PC-9 (cell line): Measurements from ENCODE around the gene YEATS2. TPM values are rescaled to one million over a fixed set of nuclear protein-coding genes. Genes with fewer than 3 reads are reported as not detected.

ENCODE experiments used
- BruUV-seq: library from RNA; stranded (reverse); fragments of 400-500 nt; replicated peaks from 2 replicates; lab custom pipeline; 2021; lab: Mats Ljungman, UMichigan
- CTCF ChIA-PET: fragments of 300-600 bp; sonication (Branson Sonifier 250); formaldehyde crosslinking; loops from one replicate; lab custom pipeline; 2022; ENCODE audit warnings: antibody characterized with exemption; lab: Charles Lee
- POLR2A ChIA-PET: fragments of 300-600 bp; sonication (Branson Sonifier 250); formaldehyde crosslinking; loops from one replicate; lab custom pipeline; 2022; ENCODE audit warnings: antibody characterized with exemption; ENCODE audit not compliant: unreplicated experiment; lab: Charles Lee
- DNase-seq, 2 experiments: peaks; one replicate each; pipeline versions ENCODE4 v3.0.0 to v3.0.0-alpha.2; 2015 to 2022; ENCODE audit warnings: mixed read lengths in 1 of 2
- H2AFZ ChIP-seq: fragments of 200-600 bp; sonication (generic); 2 replicates; pipeline ENCODE4 v1.8.1; 2017; ENCODE audit warnings: antibody characterized with exemption
- H3F3A ChIP-seq: fragments of 200-600 bp; sonication (generic); 2 replicates; pipeline ENCODE4 v1.8.1; 2017; ENCODE audit warnings: antibody characterized with exemption, mild to moderate bottlenecking, low read depth; ENCODE audit not compliant: insufficient read depth
- H3K27ac ChIP-seq: fragments of 200-600 bp; sonication (generic); 2 replicates; pipeline ENCODE4 v1.6.1; 2016; ENCODE audit warnings: mixed run types
- H3K27me3 ChIP-seq: fragments of 200-600 bp; sonication (generic); 2 replicates; pipeline ENCODE4 v1.6.1; 2016; ENCODE audit warnings: low read depth, mixed run types; ENCODE audit not compliant: insufficient read depth
- H3K36me3 ChIP-seq: fragments of 200-600 bp; sonication (generic); 2 replicates; pipeline ENCODE4 v1.6.1; 2016; ENCODE audit warnings: low read depth, mixed run types
- H3K4me1 ChIP-seq: fragments of 200-600 bp; sonication (generic); replicated peaks from 2 replicates; pipeline ENCODE4 v1.6.1; 2016; ENCODE audit warnings: mixed run types; ENCODE audit not compliant: insufficient read depth
- H3K4me2 ChIP-seq: fragments of 200-600 bp; sonication (generic); 2 replicates; pipeline ENCODE4 v1.6.1; 2017; ENCODE audit warnings: mixed run types
- H3K4me3 ChIP-seq: fragments of 200-600 bp; sonication (generic); 2 replicates; pipeline ENCODE4 v1.6.1; 2016; ENCODE audit warnings: mixed run types
- H3K79me2 ChIP-seq: fragments of 200-600 bp; sonication (generic); 2 replicates; pipeline ENCODE4 v1.6.1; 2017; ENCODE audit warnings: low read depth, mixed run types
- H3K9me2 ChIP-seq: fragments of 200-600 bp; sonication (generic); 2 replicates; pipeline ENCODE4 v1.8.1; 2017; ENCODE audit warnings: mild to moderate bottlenecking; ENCODE audit not compliant: insufficient read depth
- H3K9me3 ChIP-seq: fragments of 200-600 bp; sonication (generic); 2 replicates; pipeline ENCODE4 v1.8.1; 2016; ENCODE audit warnings: low read depth; ENCODE audit not compliant: insufficient read depth
- H4K20me1 ChIP-seq: fragments of 200-600 bp; sonication (generic); 2 replicates; pipeline ENCODE4 v1.8.1; 2017; ENCODE audit not compliant: insufficient read depth
- EZH2 ChIP-seq: fragments of 200-600 bp; sonication (generic); IDR thresholded peaks from 2 replicates; pipeline ENCODE4 v1.8.0; 2017; ENCODE audit warnings: antibody characterized with exemption, low read depth
- intact Hi-C: fragments of 100-400 bp; cut with micrococcal nuclease; formaldehyde crosslinking; loops from one replicate; pipeline ENCODE4 v1.10.0; 2022; ENCODE audit not compliant: unreplicated experiment
- total RNA-seq: library from RNA; stranded (reverse); gene quantifications from 2 replicates; pipeline ENCODE4 v1.2.3, GENCODE V29; 2021
- TF ChIP-seq, protein P1 (sequence below): fragments of 200-600 bp; sonication (generic); conservative IDR thresholded peaks from 2 replicates; pipeline ENCODE4 v1.6.1; 2017; ENCODE audit warnings: mixed run types, antibody characterized with exemption, mild to moderate bottlenecking, moderate library complexity

The YEATS2 gene
- total RNA-seq, 1 experiment from 2014 or later: 37.2 TPM

DNA sequence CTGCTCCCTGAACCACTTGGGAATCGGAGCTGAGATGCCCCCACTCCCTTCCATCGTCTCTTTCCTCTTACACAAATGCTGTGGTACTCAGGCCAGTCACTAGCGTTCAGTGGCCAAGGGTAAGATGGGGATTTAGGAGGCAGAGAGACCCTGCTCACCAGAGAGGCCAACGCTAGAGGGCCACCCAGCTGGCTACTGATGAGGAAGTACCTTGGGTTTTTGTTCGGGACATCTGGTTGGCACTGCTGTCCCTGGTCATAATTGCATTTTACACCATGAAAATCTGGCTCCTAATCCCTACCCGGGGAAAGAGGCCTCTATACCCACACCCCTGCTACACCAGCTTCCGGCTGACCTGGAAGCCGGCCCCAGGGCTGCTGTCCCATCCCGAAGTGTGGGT is 120.0 kb downstream of the YEATS2 start:
- Histone ChIP-seq H3K27me3 (no peaks in the 10 kb centered on the region), H2AFZ (no peak overlapping the region), H3K79me2 (no peaks in the 10 kb centered on the region), H3K36me3 (no peaks in the 10 kb centered on the region), H3K4me2 (no peak overlapping the region), H3K4me3 (no peak overlapping the region), H3K27ac (no peak overlapping the region), H3K9me2 (no peaks in the 10 kb centered on the region), H3K9me3 (no peaks in the 10 kb centered on the region), H3K4me1 (no peaks in the 10 kb centered on the region), H3F3A (no peaks in the 10 kb centered on the region), H4K20me1 (no peaks in the 10 kb centered on the region)
- intact Hi-C loops: no loop called here
- ChIA-PET CTCF (no interaction called here), POLR2A (no interaction called here)
- TF ChIP-seq, protein P1, sequence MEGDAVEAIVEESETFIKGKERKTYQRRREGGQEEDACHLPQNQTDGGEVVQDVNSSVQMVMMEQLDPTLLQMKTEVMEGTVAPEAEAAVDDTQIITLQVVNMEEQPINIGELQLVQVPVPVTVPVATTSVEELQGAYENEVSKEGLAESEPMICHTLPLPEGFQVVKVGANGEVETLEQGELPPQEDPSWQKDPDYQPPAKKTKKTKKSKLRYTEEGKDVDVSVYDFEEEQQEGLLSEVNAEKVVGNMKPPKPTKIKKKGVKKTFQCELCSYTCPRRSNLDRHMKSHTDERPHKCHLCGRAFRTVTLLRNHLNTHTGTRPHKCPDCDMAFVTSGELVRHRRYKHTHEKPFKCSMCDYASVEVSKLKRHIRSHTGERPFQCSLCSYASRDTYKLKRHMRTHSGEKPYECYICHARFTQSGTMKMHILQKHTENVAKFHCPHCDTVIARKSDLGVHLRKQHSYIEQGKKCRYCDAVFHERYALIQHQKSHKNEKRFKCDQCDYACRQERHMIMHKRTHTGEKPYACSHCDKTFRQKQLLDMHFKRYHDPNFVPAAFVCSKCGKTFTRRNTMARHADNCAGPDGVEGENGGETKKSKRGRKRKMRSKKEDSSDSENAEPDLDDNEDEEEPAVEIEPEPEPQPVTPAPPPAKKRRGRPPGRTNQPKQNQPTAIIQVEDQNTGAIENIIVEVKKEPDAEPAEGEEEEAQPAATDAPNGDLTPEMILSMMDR: no peak
- TF ChIP-seq EZH2: no peak
- DNase-seq: no peak
- BruUV-seq: no TSS peak

DNA sequence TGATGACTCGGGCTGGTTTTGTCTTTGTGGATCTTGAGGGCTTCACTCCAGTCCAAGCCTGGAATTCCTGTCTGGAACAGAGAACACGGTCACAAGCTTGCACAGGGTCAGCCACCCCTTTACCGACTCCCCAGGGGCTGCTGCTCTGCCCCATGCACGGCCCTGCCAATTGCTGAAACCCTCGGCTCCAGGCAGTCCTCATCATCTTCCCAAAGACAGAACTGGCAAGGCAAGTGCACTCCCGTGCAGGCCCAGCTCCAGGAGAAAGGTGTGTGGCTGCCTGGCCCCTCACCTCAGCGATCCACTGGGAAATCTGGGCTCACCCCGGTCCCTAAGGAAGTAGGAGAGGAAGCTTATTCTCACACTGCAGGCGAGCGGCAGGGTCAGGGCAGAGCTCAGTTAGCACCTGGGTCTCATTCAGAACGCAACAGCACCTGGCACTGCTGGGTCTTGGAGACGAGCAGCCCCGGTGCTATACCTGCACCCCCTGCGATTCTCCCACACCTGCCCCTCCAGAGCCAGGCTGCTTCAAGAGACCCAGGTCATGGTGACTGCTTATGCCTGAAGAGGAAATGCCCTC is 120.5 kb downstream of the YEATS2 start:
- Histone ChIP-seq H3K9me3 (no peaks in the 10 kb centered on the region), H3K4me1 (no peaks in the 10 kb centered on the region), H3F3A (no peaks in the 10 kb centered on the region), H2AFZ (no peak overlapping the region), H4K20me1 (no peaks in the 10 kb centered on the region), H3K79me2 (no peaks in the 10 kb centered on the region), H3K27ac (no peak overlapping the region), H3K4me2 (no peak overlapping the region), H3K4me3 (no peak overlapping the region), H3K9me2 (no peaks in the 10 kb centered on the region), H3K27me3 (no peaks in the 10 kb centered on the region), H3K36me3 (no peaks in the 10 kb centered on the region)
- ChIA-PET CTCF (no interaction called here), POLR2A (no interaction called here)
- intact Hi-C loops: no loop called here
- no TSS peak for BruUV-seq
- TF ChIP-seq EZH2: no peak
- TF ChIP-seq, protein P1: no peak
- DNase-seq: no peak

DNA sequence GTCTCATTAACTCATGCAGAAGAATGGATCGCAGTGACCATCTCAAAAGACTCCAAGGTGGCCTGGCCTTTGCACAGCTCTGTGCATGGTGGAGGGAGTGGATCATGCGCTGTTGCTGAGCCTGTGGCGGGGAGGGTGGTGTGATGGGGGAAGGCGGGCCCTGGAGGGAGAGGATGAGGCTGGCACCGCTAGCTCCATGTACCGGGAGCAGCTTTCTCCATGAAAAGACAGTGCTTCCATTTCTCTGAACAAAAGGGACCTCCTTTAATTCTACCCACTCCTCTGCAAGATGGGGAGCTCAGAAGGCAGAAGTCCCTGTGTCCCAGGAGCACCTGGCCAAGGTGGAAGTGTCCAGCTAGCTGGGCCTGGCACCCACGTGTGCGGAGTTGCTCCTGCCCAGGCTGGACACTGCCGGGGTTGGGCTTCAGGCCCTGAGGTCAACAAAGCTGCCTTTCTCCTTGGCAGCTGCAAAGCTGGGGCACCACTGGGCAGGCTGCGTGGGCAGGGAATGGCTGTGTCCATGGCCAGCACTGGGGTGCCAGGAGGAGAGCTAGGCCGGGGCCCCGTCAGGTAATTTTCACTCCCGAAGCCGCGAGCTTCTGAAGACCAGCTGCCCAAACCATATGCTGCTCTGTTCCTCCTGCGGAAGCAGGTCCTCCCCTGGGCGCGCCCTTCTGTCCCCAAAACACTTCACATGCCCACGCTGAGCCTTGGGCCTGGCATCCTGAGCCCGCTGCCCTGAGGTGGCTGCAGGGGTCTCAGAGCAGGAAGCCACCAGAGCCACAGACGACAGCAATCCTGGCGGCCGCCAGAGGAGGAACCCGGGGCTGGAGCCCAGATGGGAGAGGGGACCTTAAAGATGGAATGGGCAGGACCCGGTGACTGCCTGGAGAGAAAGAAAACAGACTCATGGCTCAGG is 121.4 kb downstream of the YEATS2 start:
- TF ChIP-seq, protein P1: no peak
- no peak for TF ChIP-seq EZH2
- BruUV-seq: no TSS peak
- H3K79me2 ChIP-seq: no peaks in the 10 kb centered on the region
- CTCF ChIA-PET: no interaction called here
- H3K4me1 ChIP-seq: no peaks in the 10 kb centered on the region
- no peak for DNase-seq
- no peaks in the 10 kb centered on the region for H4K20me1 ChIP-seq
- H2AFZ ChIP-seq: no peak overlapping the region
- no peak overlapping the region for H3K27ac ChIP-seq
- no peak overlapping the region for H3K4me3 ChIP-seq
- no peaks in the 10 kb centered on the region for H3K9me2 ChIP-seq
- POLR2A ChIA-PET: no interaction called here
- H3K27me3 ChIP-seq: no peaks in the 10 kb centered on the region
- no peak overlapping the region for H3K4me2 ChIP-seq
- intact Hi-C loops: no loop called here
- H3F3A ChIP-seq: no peaks in the 10 kb centered on the region
- H3K9me3 ChIP-seq: no peaks in the 10 kb centered on the region
- no peaks in the 10 kb centered on the region for H3K36me3 ChIP-seq
